ENCODE results near the gene SLC7A14. TPM values are rescaled to one million over a fixed set of nuclear protein-coding genes. Genes with fewer than 3 reads are reported as not detected.

SLC7A14 gene
- total RNA-seq, 1 experiment from 2014 or later, result not detected

DNA sequence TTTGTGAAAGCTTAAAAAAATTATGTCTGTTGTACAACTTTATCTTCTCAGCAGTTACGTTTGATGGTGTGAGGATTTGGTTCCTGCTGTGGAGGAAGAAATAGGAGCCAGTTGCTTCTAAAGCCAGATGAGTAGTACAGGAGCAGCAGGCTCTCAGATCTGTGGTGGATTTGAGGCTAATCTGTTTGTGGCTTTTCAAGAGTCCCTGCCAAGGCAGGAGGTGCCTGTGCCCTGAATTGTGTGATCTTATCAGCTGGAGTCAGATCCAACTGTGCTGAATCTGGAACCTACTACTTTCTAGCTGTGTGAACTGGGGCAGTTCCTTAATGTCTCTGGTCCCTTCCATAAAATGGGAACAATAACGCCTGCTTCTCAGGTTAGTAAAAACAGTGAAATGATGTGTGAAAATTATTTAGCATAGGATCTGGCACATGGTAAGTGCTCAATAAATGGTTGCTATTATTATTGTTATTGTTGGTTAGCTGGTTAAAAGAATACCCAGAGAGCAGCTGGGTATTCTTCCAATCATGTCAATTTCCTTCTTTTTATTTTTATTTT is 159.6 kb downstream of the SLC7A14 start:
- Mint-ChIP-seq H3K27ac (ENCODE audit: low read depth, unreplicated experiment) (no peak overlapping the region), H3K4me3 (ENCODE audit: unreplicated experiment) (no peak overlapping the region), H3K36me3 (ENCODE audit: insufficient read depth, unreplicated experiment) (no peaks in the 10 kb centered on the region), H3K9me3 (ENCODE audit: unreplicated experiment) (no peaks in the 10 kb centered on the region), H3K4me1 (ENCODE audit: insufficient read depth, unreplicated experiment) (no peaks in the 10 kb centered on the region), H3K27me3 (ENCODE audit: insufficient read depth, unreplicated experiment) (no peaks in the 10 kb centered on the region)
- TF ChIP-seq CTCF (IDR thresholded peaks at IDR 0.05; ENCODE audit: unreplicated experiment), result no peak
- intact Hi-C loops (cut with micrococcal nuclease), result no loop called here
- ChIA-PET CTCF (interaction anchor here (0.8 to 2.7 kb wide), 5 partner anchors 10 to 422 kb away, joined by 3 to 13 read pairs (median 6); no protein-coding TSS in a partner anchor), POLR2A (no interaction called here)
- no TSS peak for BruUV-seq (replicated peaks)
- no peak for DNase-seq (ENCODE audit: unreplicated experiment)

GRCh38 chr3:170425491-170426239 is 160.2 kb downstream of the SLC7A14 start:
- Mint-ChIP-seq H3K36me3 (ENCODE audit: insufficient read depth, unreplicated experiment) (no peaks in the 10 kb centered on the region), H3K4me3 (ENCODE audit: unreplicated experiment) (no peak overlapping the region), H3K4me1 (ENCODE audit: insufficient read depth, unreplicated experiment) (no peaks in the 10 kb centered on the region), H3K27ac (ENCODE audit: low read depth, unreplicated experiment) (no peak overlapping the region), H3K9me3 (ENCODE audit: unreplicated experiment) (no peaks in the 10 kb centered on the region), H3K27me3 (ENCODE audit: insufficient read depth, unreplicated experiment) (no peaks in the 10 kb centered on the region)
- TF ChIP-seq CTCF (IDR thresholded peaks at IDR 0.05; ENCODE audit: unreplicated experiment), result no peak
- intact Hi-C loops (cut with micrococcal nuclease), result no loop called here
- ChIA-PET POLR2A (no interaction called here), CTCF (interaction anchor here (1.7 to 2.7 kb wide), 2 partner anchors 12 to 386 kb away, joined by 8 to 13 read pairs; no protein-coding TSS in a partner anchor)
- DNase-seq (ENCODE audit: unreplicated experiment), result no peak
- BruUV-seq (replicated peaks), result no TSS peak

GRCh38 chr3:170424879-170425278 is 161.0 kb downstream of the SLC7A14 start:
- no peak for TF ChIP-seq CTCF (IDR thresholded peaks at IDR 0.05; ENCODE audit: unreplicated experiment)
- Mint-ChIP-seq H3K4me3 (ENCODE audit: unreplicated experiment) (no peak overlapping the region), H3K36me3 (ENCODE audit: insufficient read depth, unreplicated experiment) (no peaks in the 10 kb centered on the region), H3K4me1 (ENCODE audit: insufficient read depth, unreplicated experiment) (no peaks in the 10 kb centered on the region), H3K27me3 (ENCODE audit: insufficient read depth, unreplicated experiment) (no peaks in the 10 kb centered on the region), H3K9me3 (ENCODE audit: unreplicated experiment) (no peaks in the 10 kb centered on the region), H3K27ac (ENCODE audit: low read depth, unreplicated experiment) (no peak overlapping the region)
- CTCF ChIA-PET, result interaction anchor here (1.7 kb wide), 1 partner anchor 11 kb away, joined by 8 read pairs; no protein-coding TSS in a partner anchor
- no peak for DNase-seq (ENCODE audit: unreplicated experiment)
- intact Hi-C loops (cut with micrococcal nuclease), result no loop called here
- BruUV-seq (replicated peaks), result no TSS peak
- POLR2A ChIA-PET, result no interaction called here

GRCh38 chr3:170423001-170423615 is 162.8 kb downstream of the SLC7A14 start:
- Mint-ChIP-seq H3K36me3 (ENCODE audit: insufficient read depth, unreplicated experiment) (no peaks in the 10 kb centered on the region), H3K9me3 (ENCODE audit: unreplicated experiment) (no peaks in the 10 kb centered on the region), H3K4me3 (ENCODE audit: unreplicated experiment) (no peak overlapping the region), H3K27ac (ENCODE audit: low read depth, unreplicated experiment) (no peak overlapping the region), H3K27me3 (ENCODE audit: insufficient read depth, unreplicated experiment) (no peaks in the 10 kb centered on the region), H3K4me1 (ENCODE audit: insufficient read depth, unreplicated experiment) (no peaks in the 10 kb centered on the region)
- CTCF ChIA-PET, result interaction anchor here (0.7 to 2.8 kb wide), 4 partner anchors 8 to 388 kb away, joined by 3 to 13 read pairs (median 6); no protein-coding TSS in a partner anchor
- BruUV-seq (replicated peaks), result no TSS peak
- POLR2A ChIA-PET, result no interaction called here
- TF ChIP-seq CTCF (IDR thresholded peaks at IDR 0.05; ENCODE audit: unreplicated experiment), result no peak
- no peak for DNase-seq (ENCODE audit: unreplicated experiment)
- intact Hi-C loops (cut with micrococcal nuclease), result no loop called here
